Natural killer cell (primary cell): ENCODE measurements around the gene ASTN2. TPM values are rescaled to one million over a fixed set of nuclear protein-coding genes. Genes with fewer than 3 reads are reported as not detected.

Experiments used
- ATAC-seq, 3 donors: fragments of 150-1000 bp in 2 of 3; fragments of 200-7000 bp in 1 of 3; cut with Tn5 transposase; 1 replicate in 1 of 3; 2 replicates in 2 of 3; pipeline ENCODE4 v1.10.0; 2021; ENCODE audit warnings: mild to moderate bottlenecking in 2 of 3, moderate library complexity in 2 of 3
- DNase-seq, 2 donors: peaks; one replicate each; pipeline versions ENCODE4 v3.0.0 to v3.0.0-alpha.2; 2013 to 2021; ENCODE audit warnings: mixed read lengths in 1 of 2
- H3K27ac ChIP-seq: one replicate; pipeline ENCODE4 v1.5.1; 2013; ENCODE audit warnings: mild to moderate bottlenecking, low read length
- H3K27me3 ChIP-seq: one replicate; pipeline ENCODE4 v1.6.1; 2013; ENCODE audit warnings: low read length; ENCODE audit not compliant: control insufficient read depth, insufficient read depth
- H3K36me3 ChIP-seq: one replicate; pipeline ENCODE4 v1.6.1; 2013; ENCODE audit warnings: low read length; ENCODE audit not compliant: control insufficient read depth, insufficient read depth
- H3K4me1 ChIP-seq: one replicate; pipeline ENCODE4 v1.6.1; 2013; ENCODE audit warnings: low read length; ENCODE audit not compliant: control insufficient read depth, insufficient read depth
- H3K4me3 ChIP-seq: one replicate; pipeline ENCODE4 v1.5.1; 2013; ENCODE audit warnings: low read length
- H3K9me3 ChIP-seq: one replicate; pipeline ENCODE4 v1.6.1; 2013; ENCODE audit warnings: low read length; ENCODE audit not compliant: control insufficient read depth, insufficient read depth
- H3K27ac Mint-ChIP-seq, 2 donors: one replicate each; pipeline ENCODE4 v1.8.0; 2022; ENCODE audit warnings: mild to moderate bottlenecking in 2 of 2, mixed read lengths in 2 of 2, moderate library complexity in 1 of 2
- H3K27me3 Mint-ChIP-seq, 2 donors: one replicate each; pipeline ENCODE4 v1.8.0; 2022; ENCODE audit warnings: low read depth in 2 of 2, mixed read lengths in 2 of 2
- H3K36me3 Mint-ChIP-seq: one replicate; pipeline ENCODE4 v1.8.0; 2022; ENCODE audit warnings: mixed read lengths
- H3K4me1 Mint-ChIP-seq, 2 donors: one replicate each; pipeline ENCODE4 v1.8.0; 2022; ENCODE audit warnings: mixed read lengths in 2 of 2
- H3K4me3 Mint-ChIP-seq: one replicate; pipeline ENCODE4 v1.8.0; 2022; ENCODE audit warnings: mild to moderate bottlenecking, moderate library complexity, mixed read lengths
- H3K9me3 Mint-ChIP-seq, 2 donors: one replicate each; pipeline ENCODE4 v1.8.0; 2022; ENCODE audit warnings: mixed read lengths in 2 of 2
- CTCF ChIP-seq: fragments of 200-600 bp; IDR thresholded peaks from one replicate; pipeline ENCODE4 v1.8.0; 2022; ENCODE audit warnings: antibody characterized with exemption
- WGBS: methylation state at CpG from one replicate; pipeline ENCODE4 v1.1.7; 2013; ENCODE audit warnings: missing lambda C conversion rate; ENCODE audit not compliant: insufficient coverage; 5-methylcytosine and 5-hydroxymethylcytosine counted together
- intact Hi-C: fragments of 100-400 bp; cut with micrococcal nuclease; formaldehyde crosslinking; loops from one replicate; pipeline ENCODE4 v1.14.2; 2022
- total RNA-seq, 4 donors: library from RNA; stranded (reverse); fragments of 120-200 nt in 1 of 4; gene quantifications; one replicate each; pipeline versions ENCODE4 v1.2.3 to v1.2.4, GENCODE V29; 2013 to 2022

Gene ASTN2
- total RNA-seq, 3 donors from 2014 or later (not counting 1 experiment from before 2014, with no cell fraction given) = 3.0 to 3.5 (median 3.2) TPM

GRCh38 chr9:117405950-117406705, 8.7 kb downstream of the ASTN2 start:
- Histone ChIP-seq H3K9me3 (no peaks in the 10 kb centered on the region), H3K27me3 (no peaks in the 10 kb centered on the region), H3K4me1 (no peaks in the 10 kb centered on the region), H3K4me3 (no peak overlapping the region), H3K36me3 (no peaks in the 10 kb centered on the region), H3K27ac (no peak overlapping the region)
- intact Hi-C loops = no loop called here
- Mint-ChIP-seq H3K27ac (no peak overlapping the region), H3K4me3 (no peak overlapping the region), H3K27me3 (peaks cover 13 to 18% of the 10 kb centered on the region in 2 donors), H3K9me3 (peaks cover 0 to 2% of the 10 kb centered on the region in 2 donors), H3K36me3 (no peaks in the 10 kb centered on the region), H3K4me1 (no peaks in the 10 kb centered on the region)
- TF ChIP-seq CTCF = no peak
- DNase-seq (no peak), ATAC-seq (no peak)
- WGBS = 73% methylated on average over 7 of the region's 7 CpGs

- no CpG with 5 or more reads among the region's 2 CpGs for WGBS
- H3K36me3 Mint-ChIP-seq = no peaks in the 10 kb centered on the region
- H3K27ac Mint-ChIP-seq = no peak overlapping the region
- Histone ChIP-seq H3K4me3 (no peak overlapping the region), H3K36me3 (no peaks in the 10 kb centered on the region), H3K4me1 (no peaks in the 10 kb centered on the region), H3K9me3 (no peaks in the 10 kb centered on the region), H3K27ac (no peak overlapping the region), H3K27me3 (no peaks in the 10 kb centered on the region)
- H3K9me3 Mint-ChIP-seq = peaks cover 0 to 5% of the 10 kb centered on the region in 2 donors
- TF ChIP-seq CTCF = no peak
- peaks cover 7 to 9% of the 10 kb centered on the region in 2 donors for H3K27me3 Mint-ChIP-seq
- intact Hi-C loops = no loop called here
- DNase-seq = no peak
- H3K4me3 Mint-ChIP-seq = no peak overlapping the region
- no peaks in the 10 kb centered on the region for H3K4me1 Mint-ChIP-seq
- no peak for ATAC-seq
Observed at GRCh38 chr9:117403848-117404247, 11.0 kb downstream of the ASTN2 start.

- 30% methylated on average over 6 of the region's 6 CpGs for WGBS
- H3K4me3 ChIP-seq = no peak overlapping the region
- no peaks in the 10 kb centered on the region for H3K9me3 ChIP-seq
- no peak for ATAC-seq
- H3K4me3 Mint-ChIP-seq = no peak overlapping the region
- H3K27me3 ChIP-seq = no peaks in the 10 kb centered on the region
- intact Hi-C loops = no loop called here
- TF ChIP-seq CTCF = no peak
- DNase-seq = no peak
- H3K36me3 ChIP-seq = no peaks in the 10 kb centered on the region
- H3K27ac ChIP-seq = no peak overlapping the region
- H3K27ac Mint-ChIP-seq = no peak overlapping the region
- H3K36me3 Mint-ChIP-seq = no peaks in the 10 kb centered on the region
- peaks cover 0 to 5% of the 10 kb centered on the region in 2 donors for H3K9me3 Mint-ChIP-seq
- no peaks in the 10 kb centered on the region for H3K4me1 ChIP-seq
- H3K4me1 Mint-ChIP-seq = no peaks in the 10 kb centered on the region
- H3K27me3 Mint-ChIP-seq = peaks cover 7 to 9% of the 10 kb centered on the region in 2 donors
Observed at GRCh38 chr9:117403403-117403811, 11.4 kb downstream of the ASTN2 start.

GRCh38 chr9:117400171-117400570, 14.7 kb downstream of the ASTN2 start:
- no peak for TF ChIP-seq CTCF
- no peaks in the 10 kb centered on the region for H3K4me1 Mint-ChIP-seq
- DNase-seq (no peak), ATAC-seq (no peak)
- peaks cover 2 to 7% of the 10 kb centered on the region in 2 donors for H3K27me3 Mint-ChIP-seq
- 25% methylated on average over 2 of the region's 2 CpGs for WGBS
- no peaks in the 10 kb centered on the region for H3K36me3 Mint-ChIP-seq
- H3K27ac Mint-ChIP-seq = no peak overlapping the region
- H3K4me3 Mint-ChIP-seq = no peak overlapping the region
- Histone ChIP-seq H3K4me3 (no peak overlapping the region), H3K27ac (no peak overlapping the region), H3K27me3 (no peaks in the 10 kb centered on the region), H3K4me1 (no peaks in the 10 kb centered on the region), H3K36me3 (no peaks in the 10 kb centered on the region), H3K9me3 (no peaks in the 10 kb centered on the region)
- intact Hi-C loops = no loop called here
- peaks cover 0 to 5% of the 10 kb centered on the region in 2 donors for H3K9me3 Mint-ChIP-seq
